Neural crest cell (in vitro differentiated cells): Measurements from ENCODE around the gene COL4A1. TPM values are rescaled to one million over a fixed set of nuclear protein-coding genes. Genes with fewer than 3 reads are reported as not detected.

Experiments
- DNase-seq: peaks from one replicate; pipeline ENCODE4 v3.0.0; 2021; ENCODE audit warnings: low read depth, mixed read lengths, low spot score
- H3K27ac Mint-ChIP-seq: one replicate; pipeline ENCODE4 v1.8.0; 2021; ENCODE audit warnings: mild to moderate bottlenecking, mixed read lengths; ENCODE audit not compliant: unreplicated experiment
- H3K27me3 Mint-ChIP-seq: 2 replicates; pipeline ENCODE4 v1.8.0; 2021; ENCODE audit warnings: low read depth, mild to moderate bottlenecking, mixed read lengths
- H3K36me3 Mint-ChIP-seq: 2 replicates; pipeline ENCODE4 v1.8.0; 2021; ENCODE audit warnings: low read depth, mild to moderate bottlenecking, mixed read lengths
- H3K4me1 Mint-ChIP-seq: 2 replicates; pipeline ENCODE4 v1.8.0; 2021; ENCODE audit warnings: mixed read lengths
- H3K4me3 Mint-ChIP-seq: one replicate; pipeline ENCODE4 v1.8.0; 2021; ENCODE audit warnings: mild to moderate bottlenecking, mixed read lengths
- H3K9me3 Mint-ChIP-seq: 2 replicates; pipeline ENCODE4 v1.8.0; 2021; ENCODE audit warnings: mixed read lengths
- CTCF ChIP-seq: fragments of 200-600 bp; sonication (generic); conservative IDR thresholded peaks from 2 replicates; pipeline ENCODE4 v1.5.0; 2021; ENCODE audit warnings: antibody characterized with exemption, mild to moderate bottlenecking
- total RNA-seq: library from RNA; stranded (reverse); gene quantifications from 2 replicates; pipeline ENCODE4 v1.2.1, GENCODE V29; 2021

COL4A1 gene
- total RNA-seq, 1 donor from 2014 or later = 65.5 TPM

DNA sequence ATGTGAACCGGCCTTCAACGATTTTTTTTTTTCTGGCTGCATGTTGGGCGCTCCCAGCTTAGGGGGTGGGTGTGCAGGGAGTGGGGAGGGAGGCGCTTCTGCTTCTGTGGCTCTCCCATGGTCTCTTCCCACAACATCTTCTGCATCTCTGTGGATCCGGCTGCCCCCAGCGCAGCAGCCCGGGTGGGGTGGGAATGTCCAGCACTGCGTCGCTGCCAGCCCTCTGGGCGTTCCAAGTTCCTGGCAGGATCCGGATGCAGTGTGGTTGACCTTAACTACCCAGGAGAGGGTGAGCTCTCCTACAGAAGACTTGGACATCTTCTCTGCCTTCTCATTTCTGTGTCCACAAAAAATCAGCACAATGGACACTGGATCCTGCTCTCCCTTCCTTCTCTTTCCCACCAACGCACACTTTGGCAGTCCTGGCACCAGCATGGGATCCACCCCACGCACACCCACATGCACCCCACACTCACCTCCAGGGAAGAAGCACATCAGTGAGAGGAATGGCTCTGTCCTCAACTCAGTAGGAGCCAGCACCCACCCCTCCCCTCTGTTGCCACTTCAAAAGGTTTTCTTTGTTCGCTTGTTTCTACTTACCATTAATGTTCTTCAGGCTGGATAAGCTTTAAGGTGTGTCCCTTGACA, 177.3 kb downstream of the COL4A1 start:
- H3K4me1 Mint-ChIP-seq = peaks cover 70% of the 10 kb centered on the region
- peaks cover 5% of the 10 kb centered on the region for H3K9me3 Mint-ChIP-seq
- H3K36me3 Mint-ChIP-seq = peaks cover 2% of the 10 kb centered on the region
- H3K27me3 Mint-ChIP-seq = peaks cover 2% of the 10 kb centered on the region
- no peak for DNase-seq
- H3K27ac Mint-ChIP-seq = peak overlapping the region; percentile 36
- TF ChIP-seq CTCF = no peak
- peak overlapping the region; percentile 17 for H3K4me3 Mint-ChIP-seq

DNA sequence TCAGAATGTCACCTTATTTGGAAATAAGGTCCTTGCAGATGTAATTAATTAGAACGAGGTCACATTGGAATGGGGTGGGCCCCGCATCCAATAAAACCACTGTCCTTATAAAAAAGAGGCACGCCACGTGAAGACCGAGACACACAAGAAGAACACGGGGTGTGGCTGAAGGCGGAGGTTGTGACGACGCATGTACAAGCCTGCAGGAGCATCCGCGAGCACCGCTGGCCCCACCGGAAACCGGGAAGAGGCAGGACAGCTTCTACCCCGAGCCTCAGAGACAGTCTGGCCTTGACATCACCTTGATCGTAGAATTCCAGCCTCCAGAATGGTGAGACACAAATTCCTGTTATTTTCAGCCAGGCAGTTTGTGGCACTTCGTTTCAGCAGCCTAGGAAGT, 177.9 kb downstream of the COL4A1 start:
- Mint-ChIP-seq H3K9me3 (peaks cover 5% of the 10 kb centered on the region), H3K36me3 (peaks cover 2% of the 10 kb centered on the region), H3K27ac (no peak overlapping the region), H3K27me3 (peaks cover 2% of the 10 kb centered on the region), H3K4me1 (peaks cover 71% of the 10 kb centered on the region), H3K4me3 (no peak overlapping the region)
- no peak for TF ChIP-seq CTCF
- DNase-seq = no peak

DNA sequence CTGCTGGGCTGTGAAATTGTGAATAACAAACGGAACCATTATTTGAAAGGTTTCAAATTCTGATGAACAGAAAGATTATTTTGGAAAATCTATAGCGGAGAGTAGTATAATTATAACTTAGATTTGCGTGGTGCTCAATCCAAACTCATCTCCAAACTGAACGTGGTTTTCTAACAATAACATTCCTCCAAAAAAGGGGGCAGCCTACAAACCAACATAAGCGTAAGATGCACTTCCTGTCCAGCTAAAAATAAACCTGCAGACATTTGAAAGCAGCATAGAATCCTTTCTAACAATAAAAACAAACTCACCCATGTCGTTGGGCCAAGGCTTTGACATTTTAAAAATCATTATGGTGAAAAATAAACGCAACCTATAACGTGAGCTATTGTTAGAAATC, 178.4 kb downstream of the COL4A1 start:
- H3K4me1 Mint-ChIP-seq = peaks cover 75% of the 10 kb centered on the region

DNA sequence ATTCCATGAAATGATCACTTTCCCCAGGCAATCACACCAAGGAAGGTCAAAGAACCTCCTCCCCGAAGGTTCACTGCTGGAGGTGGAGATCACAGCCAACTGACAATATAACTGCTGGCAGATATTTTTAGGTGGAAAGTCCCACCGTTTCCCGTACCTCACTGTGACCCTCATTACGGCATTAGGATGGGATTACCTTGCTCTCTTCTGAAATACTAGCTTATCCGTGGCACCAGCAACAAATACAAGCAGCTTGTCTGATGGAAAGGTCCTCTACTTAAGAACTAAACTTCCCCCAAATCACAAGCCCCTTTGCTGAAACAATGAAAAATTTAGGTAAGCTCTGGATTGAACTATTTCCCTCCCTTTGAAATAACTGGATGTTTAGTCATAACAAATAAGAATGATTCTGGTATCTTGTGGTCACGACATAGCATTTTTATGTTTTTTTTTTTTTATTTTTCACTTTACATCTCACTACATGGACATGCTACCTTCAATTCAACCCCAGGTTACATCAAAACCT, 178.9 kb downstream of the COL4A1 start:
- no peak overlapping the region for H3K4me3 Mint-ChIP-seq
- H3K27me3 Mint-ChIP-seq = peaks cover 10% of the 10 kb centered on the region
- peaks cover 75% of the 10 kb centered on the region for H3K4me1 Mint-ChIP-seq
- peaks cover 5% of the 10 kb centered on the region for H3K9me3 Mint-ChIP-seq
- H3K27ac Mint-ChIP-seq = no peak overlapping the region
- DNase-seq = no peak
- no peak for TF ChIP-seq CTCF
- peaks cover 2% of the 10 kb centered on the region for H3K36me3 Mint-ChIP-seq

More for the DNA sequence above, 178.4 kb downstream of the COL4A1 start:
- no peak for TF ChIP-seq CTCF
- Mint-ChIP-seq H3K27ac (no peak overlapping the region), H3K9me3 (peaks cover 5% of the 10 kb centered on the region), H3K4me3 (no peak overlapping the region), H3K27me3 (peaks cover 7% of the 10 kb centered on the region), H3K36me3 (peaks cover 2% of the 10 kb centered on the region)
- no peak for DNase-seq

- Mint-ChIP-seq H3K4me1 (peaks cover 65% of the 10 kb centered on the region), H3K4me3 (peak overlapping the region; percentile 11), H3K27ac (peak overlapping the region; percentile 5), H3K9me3 (peaks cover 5% of the 10 kb centered on the region), H3K27me3 (peaks cover 18% of the 10 kb centered on the region), H3K36me3 (peaks cover 2% of the 10 kb centered on the region)
- TF ChIP-seq CTCF = no peak
- DNase-seq = no peak
Measured at GRCh38 chr13:110126391-110126961, 180.5 kb downstream of the COL4A1 start.
